Right renal pelvis (tissue), 4 donors: ENCODE measurements around the gene DNAJC15. TPM values are rescaled to one million over a fixed set of nuclear protein-coding genes. Genes with fewer than 3 reads are reported as not detected.
"Not testable (repeated sequence)": the region's sequence is repeated elsewhere in the genome, so short reads cannot be mapped to it uniquely, and the experiment has no call there.

Experiments
- DNase-seq, 4 donors: peaks; one replicate each; pipeline ENCODE4 v3.0.0-alpha.2; 2013; ENCODE audit warnings: low read depth in 4 of 4, low spot score in 3 of 4, missing footprints in 1 of 4
- polyA plus RNA-seq, 4 donors: library from polyadenylated mRNA; unstranded; fragments of 120-200 nt; gene quantifications; one replicate each; pipeline ENCODE4 v1.2.1, GENCODE V29; 2013; ENCODE audit not compliant: insufficient read length in 4 of 4

Gene DNAJC15
- polyA plus RNA-seq, 4 donors, result 19.7 to 31.6 (median 30.1) TPM

GRCh38 chr13:43003010-43003409 lies 20.4 kb upstream of the DNAJC15 start:
- DNase-seq, result no peak

DNA sequence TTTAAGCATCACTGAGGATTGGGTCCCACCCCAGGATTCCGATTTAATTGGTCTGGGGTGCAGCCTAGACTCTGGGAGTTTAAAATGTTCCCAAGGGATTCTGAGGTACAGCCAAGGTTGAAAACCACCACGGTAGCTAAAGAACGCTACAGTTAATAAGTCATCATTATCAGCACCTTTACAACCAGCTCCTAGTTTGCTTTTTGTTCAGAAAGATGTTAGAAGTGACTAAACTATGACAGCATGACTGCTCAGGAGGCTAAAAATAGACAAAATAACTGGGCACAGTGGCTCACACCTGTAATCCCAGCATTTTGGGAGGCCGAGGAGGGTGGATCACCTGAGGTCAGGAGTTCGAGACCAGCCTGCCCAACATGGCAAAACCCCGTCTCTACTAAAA lies 19.7 kb upstream of the DNAJC15 start:
- no peak for DNase-seq

DNA sequence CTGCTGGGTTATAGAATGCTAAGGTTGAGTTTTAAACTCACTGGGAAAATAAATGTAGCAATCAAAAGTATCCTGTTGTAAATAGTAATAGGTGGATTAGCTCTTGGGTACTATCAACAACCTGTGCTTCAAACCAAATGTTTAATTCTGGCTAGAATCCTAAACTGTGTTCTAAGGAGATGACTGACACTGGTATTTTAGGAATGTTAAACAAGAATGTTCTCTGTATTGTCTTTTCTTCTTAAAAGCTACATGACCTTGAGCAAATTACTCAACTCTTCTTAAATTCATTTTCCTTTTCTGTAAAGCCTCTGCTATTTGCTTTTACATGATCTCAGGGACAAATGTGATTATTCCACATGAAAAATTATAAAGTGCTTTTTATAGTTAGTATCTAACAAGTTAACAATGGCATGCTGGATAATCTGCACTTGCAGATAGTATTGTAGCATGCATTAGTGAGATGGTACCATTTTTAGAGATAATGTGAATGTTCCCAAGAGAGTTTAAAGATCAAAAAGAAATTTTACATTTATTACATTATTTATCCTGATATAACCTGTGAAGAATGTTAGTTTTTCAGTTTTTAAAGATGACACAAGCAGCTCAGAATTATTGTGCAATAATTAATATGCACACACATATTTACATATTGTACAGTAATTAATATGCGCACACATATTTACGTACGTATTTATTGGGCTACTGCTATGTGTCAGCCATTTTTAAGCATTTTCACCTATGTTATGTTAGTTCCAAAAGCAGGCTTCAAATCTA lies 17.7 kb upstream of the DNAJC15 start:
- no peak for DNase-seq

DNA sequence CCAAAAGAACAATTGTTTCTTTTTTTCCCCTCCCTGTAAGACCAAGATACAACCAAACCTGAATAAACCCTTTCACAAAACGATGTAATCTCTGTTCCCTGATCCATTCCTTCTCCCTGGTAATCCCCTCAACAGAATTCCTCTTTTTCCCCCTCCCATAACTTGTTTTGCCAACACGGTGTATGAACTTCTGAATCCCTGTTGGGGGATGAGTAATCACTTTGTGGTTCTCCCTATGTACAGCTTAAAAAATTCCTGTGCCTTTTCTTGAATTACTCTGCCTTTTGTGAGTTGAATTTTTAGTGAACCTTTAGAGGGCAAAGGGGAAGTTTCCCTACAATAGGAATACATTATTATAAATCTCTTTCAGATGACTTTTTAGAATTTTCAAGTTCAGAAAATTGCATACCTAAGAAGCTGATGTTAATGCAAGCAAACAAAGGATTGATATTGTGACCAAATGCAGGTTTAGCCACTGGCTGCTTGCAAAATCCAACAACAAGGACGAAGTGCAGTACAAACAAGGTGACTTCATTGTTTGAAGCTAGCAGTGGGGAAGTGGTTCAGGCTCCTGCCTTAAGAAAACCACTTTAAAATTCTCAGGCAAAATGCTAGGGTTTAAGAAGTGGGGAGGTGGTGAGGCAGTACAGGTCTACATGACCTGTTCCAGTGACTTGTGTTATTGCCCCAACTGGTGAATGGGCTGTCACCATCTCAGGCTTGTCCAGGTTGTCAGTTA lies 16.3 kb upstream of the DNAJC15 start:
- no peak for DNase-seq

GRCh38 chr13:43008596-43008995 lies 14.8 kb upstream of the DNAJC15 start:
- DNase-seq, result no peak

- no peak for DNase-seq
Measured at GRCh38 chr13:43009506-43009905, 13.9 kb upstream of the DNAJC15 start.

- DNase-seq, result no peak
Measured at GRCh38 chr13:43014162-43014561, 9.2 kb upstream of the DNAJC15 start.

DNA sequence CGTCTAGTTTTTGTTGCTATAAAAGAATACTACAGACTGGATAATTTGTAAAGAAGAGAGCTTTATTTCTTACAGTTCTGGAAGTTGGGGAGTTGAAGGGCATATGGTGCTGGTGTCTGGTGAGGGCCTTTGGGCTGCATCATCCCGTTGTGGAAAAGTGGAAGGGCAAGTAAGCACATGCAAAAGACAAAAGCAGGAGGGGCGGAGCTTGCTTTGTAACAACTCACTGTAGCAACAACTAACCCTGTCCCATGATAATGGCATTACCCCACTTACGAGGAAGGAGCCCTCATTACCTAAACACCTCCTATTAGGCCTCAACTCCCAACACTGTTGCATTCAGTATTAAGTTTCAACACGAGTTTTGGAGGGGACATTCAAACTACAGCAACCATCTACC lies 7.2 kb upstream of the DNAJC15 start:
- DNase-seq, result no peak

GRCh38 chr13:43019811-43020210 lies 3.6 kb upstream of the DNAJC15 start:
- no peak for DNase-seq

DNA sequence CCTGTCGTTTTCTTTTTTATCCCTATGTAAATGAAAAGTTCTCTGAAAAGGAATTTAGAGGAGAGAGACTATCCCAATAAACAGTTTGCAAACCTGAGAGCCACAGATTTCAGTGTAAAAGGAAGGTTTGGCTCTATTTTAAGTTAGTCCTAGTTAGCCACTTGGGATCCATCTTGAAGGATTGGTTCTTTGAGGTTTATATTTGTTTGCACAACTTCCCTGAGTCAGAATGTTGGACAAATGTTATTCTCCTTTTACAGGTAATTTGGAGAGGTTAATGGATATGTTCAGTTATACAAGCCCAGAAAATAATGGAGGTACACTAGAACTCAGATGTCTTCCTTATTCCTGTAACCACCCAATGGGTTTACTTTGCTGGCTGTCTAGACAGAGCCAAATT lies 2.6 kb upstream of the DNAJC15 start:
- DNase-seq, result no peak

DNA sequence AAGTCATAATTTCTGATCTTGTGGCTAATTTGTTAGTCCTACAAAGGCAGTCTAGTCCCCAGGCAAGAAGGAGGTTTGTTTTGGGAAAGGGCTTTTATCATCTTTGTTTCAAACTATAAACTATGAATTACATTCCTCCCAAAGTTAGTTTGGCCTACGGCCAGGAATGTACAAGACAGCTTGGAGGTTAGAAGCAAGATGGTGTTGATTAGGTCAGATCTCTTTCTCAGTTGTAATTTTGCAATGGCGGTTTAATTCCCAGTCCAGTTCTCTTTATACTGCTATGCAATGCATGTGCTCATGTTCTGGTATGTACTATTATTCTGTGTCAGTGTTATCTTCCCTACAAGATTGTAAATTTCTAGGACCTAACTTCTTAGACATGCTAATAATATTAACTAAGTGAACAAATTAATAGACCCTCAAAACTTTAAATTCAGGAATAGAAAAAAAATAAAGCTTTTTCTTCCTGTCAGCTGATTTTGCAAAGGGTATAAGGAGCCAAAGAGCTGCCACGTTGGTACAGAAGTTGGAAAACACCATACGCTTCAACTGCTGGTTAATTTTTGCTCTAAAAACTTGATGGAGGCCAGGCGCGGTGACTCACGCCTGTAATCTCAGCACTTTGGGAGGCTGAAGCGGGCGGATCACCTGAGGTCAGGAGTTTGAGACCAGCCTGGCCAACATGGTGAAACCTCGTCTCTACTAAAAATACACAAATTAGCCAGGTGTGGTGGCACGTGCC lies 1.3 kb upstream of the DNAJC15 start:
- peak in 2 of 4 donors; percentile 5 to 15 for DNase-seq

- no peak for DNase-seq
Measured at GRCh38 chr13:43022934-43023288, 475 bp upstream of the DNAJC15 start.

- no peak for DNase-seq
Measured at GRCh38 chr13:43026262-43026661, 2.9 kb downstream of the DNAJC15 start.

- no peak for DNase-seq
Measured at GRCh38 chr13:43030548-43030947, 7.2 kb downstream of the DNAJC15 start.

GRCh38 chr13:43031881-43032280 lies 8.5 kb downstream of the DNAJC15 start:
- DNase-seq, result no peak

- DNase-seq, result no peak
Measured at GRCh38 chr13:43033038-43033437, 9.7 kb downstream of the DNAJC15 start.

GRCh38 chr13:43036351-43037250 lies 13.2 kb downstream of the DNAJC15 start:
- no peak for DNase-seq

GRCh38 chr13:43039966-43040365 lies 16.6 kb downstream of the DNAJC15 start:
- DNase-seq, result no peak

DNA sequence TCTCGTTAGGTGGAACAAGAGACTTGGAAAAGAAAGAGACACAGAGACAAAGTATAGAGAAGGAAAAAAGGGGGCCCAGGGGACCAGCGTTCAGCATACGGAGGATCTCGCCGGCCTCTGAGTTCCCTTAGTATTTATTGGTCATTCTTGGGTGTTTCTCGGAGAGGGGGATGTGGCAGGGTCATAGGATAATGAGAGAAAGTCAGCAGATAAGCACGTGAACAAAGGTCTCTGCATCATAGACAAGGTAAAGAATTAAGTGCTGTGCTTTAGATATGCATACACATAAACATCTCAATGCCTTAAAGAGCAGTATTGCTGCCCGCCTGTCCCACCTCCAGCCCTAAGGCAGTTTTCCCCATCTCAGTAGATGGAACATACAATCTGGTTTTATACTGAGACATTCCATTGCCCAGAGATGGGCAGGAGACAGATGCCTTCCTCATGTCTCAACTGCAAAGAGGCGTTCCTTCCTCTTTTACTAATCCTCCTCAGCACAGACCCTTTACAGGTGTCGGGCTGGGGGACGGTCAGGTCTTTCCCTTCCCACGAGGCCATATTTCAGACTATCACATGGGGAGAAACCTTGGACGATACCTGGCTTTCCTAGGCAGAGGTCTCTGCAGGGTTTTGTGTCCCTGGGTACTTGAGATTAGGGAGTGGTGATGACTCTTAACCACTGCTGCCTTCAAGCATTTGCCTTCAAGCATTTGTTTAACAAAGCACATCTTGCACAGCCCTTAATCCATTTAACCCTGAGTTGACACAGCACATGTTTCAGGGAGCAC lies 17.4 kb downstream of the DNAJC15 start:
- DNase-seq, result not testable (repeated sequence)
